ENCODE results near the gene RHOT2.

- no peak for TF ChIP-seq NRF1 (conservative IDR thresholded peaks at IDR 0.05 in 1 of 2, IDR thresholded peaks at IDR 0.05 in 1 of 2)
- no peak for TF ChIP-seq FOXO4 (CRISPR knock-in tag; IDR thresholded peaks at IDR 0.05)
- TF ChIP-seq CTCF (IDR thresholded peaks at IDR 0.05 in 2 of 3, conservative IDR thresholded peaks at IDR 0.05 in 1 of 3; ENCODE audit: insufficient read depth in 2 of 3, low read depth in 1 of 3, low read length in 3 of 3): no peak
- no peak for TF ChIP-seq BRD4 (IDR thresholded peaks at IDR 0.05)
- TF ChIP-seq REST (IDR thresholded peaks at IDR 0.05; ENCODE audit: borderline replicate concordance): no peak
- TF ChIP-seq REST (CRISPR knock-in tag; IDR thresholded peaks at IDR 0.05; ENCODE audit: low read depth): no peak
- no peak for TF ChIP-seq IRF2 (CRISPR knock-in tag; IDR thresholded peaks at IDR 0.05)
- no peak for TF ChIP-seq ZNF324 (CRISPR knock-in tag; IDR thresholded peaks at IDR 0.05)
- TF ChIP-seq HDAC6 (IDR thresholded peaks at IDR 0.05; ENCODE audit: low read depth, low read length): no peak
- no peak for TF ChIP-seq JUND (IDR thresholded peaks at IDR 0.05; ENCODE audit: borderline replicate concordance, low read depth, low read length)
- no peak for TF ChIP-seq JUND (tag; IDR thresholded peaks at IDR 0.05; ENCODE audit: borderline replicate concordance, low read depth, low read length)
- no peak for TF ChIP-seq NR3C1 (CRISPR knock-in tag; IDR thresholded peaks at IDR 0.05)
Measured at GRCh38 chr16:651844-652243, 16.1 kb upstream of the RHOT2 start.

All from K562 (cell line).